Trophoblast cell (in vitro differentiated cells and primary cell): ENCODE data around the gene FAM110A.

Source experiments
- DNase-seq, 2 donors: peaks; one replicate each; pipeline ENCODE4 v3.0.0-alpha.2; 2016
- H2AFZ ChIP-seq: 2 replicates; pipeline ENCODE4 v1.6.1; 2013; ENCODE audit warnings: low read length, moderate library complexity, mild to moderate bottlenecking; ENCODE audit not compliant: insufficient read depth, poor library complexity
- H2AK5ac ChIP-seq: 2 replicates; pipeline ENCODE4 v1.6.1; 2013; ENCODE audit warnings: mild to moderate bottlenecking, low read length
- H2BK120ac ChIP-seq: 2 replicates; pipeline ENCODE4 v1.6.1; 2013; ENCODE audit warnings: low read length, mild to moderate bottlenecking, moderate library complexity; ENCODE audit not compliant: insufficient read depth, poor library complexity
- H2BK12ac ChIP-seq: 2 replicates; pipeline ENCODE4 v1.6.1; 2013; ENCODE audit warnings: mild to moderate bottlenecking, low read length, moderate library complexity
- H2BK5ac ChIP-seq: 2 replicates; pipeline ENCODE4 v1.6.1; 2013; ENCODE audit warnings: low read length, low read depth, moderate library complexity, mild to moderate bottlenecking; ENCODE audit not compliant: poor library complexity
- H3K14ac ChIP-seq: 2 replicates; pipeline ENCODE4 v1.6.1; 2013; ENCODE audit warnings: mild to moderate bottlenecking, low read length
- H3K18ac ChIP-seq: 2 replicates; pipeline ENCODE4 v1.6.1; 2013; ENCODE audit warnings: mild to moderate bottlenecking, low read length
- H3K23ac ChIP-seq: 2 replicates; pipeline ENCODE4 v1.6.1; 2013; ENCODE audit warnings: low read length
- H3K27ac ChIP-seq: 2 replicates; pipeline ENCODE4 v1.5.1; 2013; ENCODE audit warnings: low read depth, mild to moderate bottlenecking, inconsistent platforms, low read length, moderate library complexity
- H3K27me3 ChIP-seq: 2 replicates; pipeline ENCODE4 v1.6.1; 2013; ENCODE audit warnings: inconsistent platforms, mild to moderate bottlenecking, low read length, moderate library complexity; ENCODE audit not compliant: insufficient read depth
- H3K36me3 ChIP-seq, 2 experiments: 1 replicate in 1 of 2; 2 replicates in 1 of 2; pipeline ENCODE4 v1.6.1; 2013; ENCODE audit warnings: low read length in 2 of 2, mild to moderate bottlenecking in 2 of 2, moderate library complexity in 1 of 2; ENCODE audit not compliant: insufficient read depth in 2 of 2, control insufficient read depth in 1 of 2
- H3K4ac ChIP-seq: 2 replicates; pipeline ENCODE4 v1.6.1; 2013; ENCODE audit warnings: low read depth, mild to moderate bottlenecking, low read length, moderate library complexity
- H3K4me1 ChIP-seq, 2 experiments: 1 replicate in 1 of 2; 2 replicates in 1 of 2; pipeline ENCODE4 v1.6.1; 2013; ENCODE audit warnings: low read length in 2 of 2, mild to moderate bottlenecking in 2 of 2, moderate library complexity in 1 of 2; ENCODE audit not compliant: insufficient read depth in 2 of 2, control insufficient read depth in 1 of 2
- H3K4me2 ChIP-seq: 2 replicates; pipeline ENCODE4 v1.6.1; 2013; ENCODE audit warnings: inconsistent platforms, mild to moderate bottlenecking, low read length, moderate library complexity
- H3K4me3 ChIP-seq: 2 replicates; pipeline ENCODE4 v1.5.1; 2013; ENCODE audit warnings: mild to moderate bottlenecking, low read depth, low read length, inconsistent platforms
- H3K79me1 ChIP-seq: one replicate; pipeline ENCODE4 v1.6.1; 2013; ENCODE audit warnings: low read length
- H3K79me2 ChIP-seq: 2 replicates; pipeline ENCODE4 v1.6.1; 2013; ENCODE audit warnings: low read length, mild to moderate bottlenecking; ENCODE audit not compliant: control insufficient read depth, insufficient read depth, poor library complexity
- H3K9ac ChIP-seq: 2 replicates; pipeline ENCODE4 v1.6.1; 2013; ENCODE audit warnings: mild to moderate bottlenecking, low read length
- H3K9me3 ChIP-seq: 2 replicates; pipeline ENCODE4 v1.6.1; 2013; ENCODE audit warnings: low read depth, mild to moderate bottlenecking, control low read depth, inconsistent platforms, low read length; ENCODE audit not compliant: insufficient read depth
- H4K12ac ChIP-seq: 2 replicates; pipeline ENCODE4 v1.6.1; 2013; ENCODE audit warnings: low read depth, mild to moderate bottlenecking, low read length, moderate library complexity
- H4K8ac ChIP-seq: 2 replicates; pipeline ENCODE4 v1.6.1; 2013; ENCODE audit warnings: low read depth, mild to moderate bottlenecking, low read length, moderate library complexity
- H4K91ac ChIP-seq: one replicate; pipeline ENCODE4 v1.6.1; 2013; ENCODE audit warnings: low read depth, mild to moderate bottlenecking, low read length, moderate library complexity
- WGBS: extraction: QIAGEN DNeasy Blood & Tissue Kit; methylation state at CpG from one replicate; pipeline ENCODE4 v1.1.7; 2013; ENCODE audit warnings: missing lambda C conversion rate; ENCODE audit not compliant: insufficient read length, insufficient coverage; ENCODE audit errors: extremely low coverage; 5-methylcytosine and 5-hydroxymethylcytosine counted together

Gene FAM110A

DNA sequence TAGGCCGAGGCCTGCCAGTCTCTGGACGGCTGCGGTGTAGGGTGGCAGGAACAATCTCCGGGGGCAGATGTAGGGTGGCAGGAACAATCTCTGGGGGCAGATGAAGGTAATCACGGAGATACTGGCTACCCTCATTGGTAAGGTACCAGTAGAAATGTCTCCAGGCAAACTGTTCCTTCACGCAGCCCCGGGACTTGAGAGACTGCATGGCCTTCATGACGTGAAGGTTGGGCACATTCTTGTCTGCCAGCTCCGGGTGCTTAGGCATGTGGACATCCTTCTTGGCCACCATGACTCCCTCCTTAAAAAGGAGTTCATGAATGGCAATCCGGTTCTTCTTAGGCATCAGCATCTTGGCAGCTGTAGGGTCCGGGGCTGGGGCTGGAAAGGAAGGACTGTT lies 6.1 kb downstream of the FAM110A start:
- H2BK12ac ChIP-seq: no peak overlapping the region
- H2BK120ac ChIP-seq: no peak overlapping the region
- H3K4me3 ChIP-seq: no peak overlapping the region
- no peaks in the 10 kb centered on the region for H3K9me3 ChIP-seq
- H2AK5ac ChIP-seq: no peak overlapping the region
- H3K27ac ChIP-seq: no peak overlapping the region
- no peak overlapping the region for H3K18ac ChIP-seq
- no peak overlapping the region for H3K4ac ChIP-seq
- H4K91ac ChIP-seq: no peak overlapping the region
- no peak overlapping the region for H3K9ac ChIP-seq
- H3K4me1 ChIP-seq: peaks cover 19 to 24% of the 10 kb centered on the region in 2 experiments
- no peaks in the 10 kb centered on the region for H3K27me3 ChIP-seq
- peaks cover 14% of the 10 kb centered on the region for H3K79me1 ChIP-seq
- peak; percentile 67 to 78 for DNase-seq
- no peak overlapping the region for H3K4me2 ChIP-seq
- H2AFZ ChIP-seq: no peak overlapping the region
- no CpG with 5 or more reads among the region's 11 CpGs for WGBS
- no peak overlapping the region for H3K23ac ChIP-seq
- H4K8ac ChIP-seq: no peak overlapping the region
- no peak overlapping the region for H4K12ac ChIP-seq
- H3K36me3 ChIP-seq: no peaks in the 10 kb centered on the region
- H3K79me2 ChIP-seq: peaks cover 14% of the 10 kb centered on the region
- H2BK5ac ChIP-seq: no peak overlapping the region
- H3K14ac ChIP-seq: no peak overlapping the region

DNA sequence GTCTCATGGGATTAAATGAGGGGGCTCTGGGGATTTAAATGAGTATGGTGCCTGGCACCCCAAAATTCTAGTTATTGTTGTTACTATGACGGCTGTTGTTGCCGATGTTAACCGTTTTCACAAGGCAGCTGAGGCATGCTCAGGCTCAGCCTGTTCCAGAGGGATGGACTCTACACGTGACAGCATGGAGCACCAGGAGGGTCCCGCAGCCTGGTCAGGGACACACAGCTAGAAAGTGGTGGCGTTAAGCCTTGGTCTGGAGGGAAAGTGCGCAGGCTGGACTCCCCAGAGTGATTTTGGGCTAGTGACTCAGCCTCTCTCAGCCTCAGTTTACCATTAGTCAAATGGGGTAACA lies 7.0 kb downstream of the FAM110A start:
- no peak overlapping the region for H3K9ac ChIP-seq
- peaks cover 3 to 7% of the 10 kb centered on the region in 2 experiments for H3K36me3 ChIP-seq
- H4K91ac ChIP-seq: peak overlapping the region; percentile 92
- peaks cover 19% of the 10 kb centered on the region for H3K79me2 ChIP-seq
- H3K9me3 ChIP-seq: no peaks in the 10 kb centered on the region
- peak overlapping the region; percentile 16 for H2AK5ac ChIP-seq
- H3K27ac ChIP-seq: no peak overlapping the region
- H3K23ac ChIP-seq: no peak overlapping the region
- peaks cover 25 to 33% of the 10 kb centered on the region in 2 experiments for H3K4me1 ChIP-seq
- no CpG with 5 or more reads among the region's 7 CpGs for WGBS
- peak in 1 of 2 donors; percentile 28 for DNase-seq
- H2AFZ ChIP-seq: no peak overlapping the region
- H2BK5ac ChIP-seq: no peak overlapping the region
- H3K27me3 ChIP-seq: no peaks in the 10 kb centered on the region
- H3K79me1 ChIP-seq: peaks cover 18% of the 10 kb centered on the region
- peak overlapping the region; percentile 99 for H3K4me2 ChIP-seq
- H3K4ac ChIP-seq: no peak overlapping the region
- no peak overlapping the region for H2BK120ac ChIP-seq
- peak overlapping the region; percentile 35 for H3K18ac ChIP-seq
- H2BK12ac ChIP-seq: peak overlapping the region; percentile 7
- H4K8ac ChIP-seq: peak overlapping the region; percentile 20
- H3K14ac ChIP-seq: no peak overlapping the region
- no peak overlapping the region for H4K12ac ChIP-seq
- H3K4me3 ChIP-seq: peak overlapping the region; percentile 33

DNA sequence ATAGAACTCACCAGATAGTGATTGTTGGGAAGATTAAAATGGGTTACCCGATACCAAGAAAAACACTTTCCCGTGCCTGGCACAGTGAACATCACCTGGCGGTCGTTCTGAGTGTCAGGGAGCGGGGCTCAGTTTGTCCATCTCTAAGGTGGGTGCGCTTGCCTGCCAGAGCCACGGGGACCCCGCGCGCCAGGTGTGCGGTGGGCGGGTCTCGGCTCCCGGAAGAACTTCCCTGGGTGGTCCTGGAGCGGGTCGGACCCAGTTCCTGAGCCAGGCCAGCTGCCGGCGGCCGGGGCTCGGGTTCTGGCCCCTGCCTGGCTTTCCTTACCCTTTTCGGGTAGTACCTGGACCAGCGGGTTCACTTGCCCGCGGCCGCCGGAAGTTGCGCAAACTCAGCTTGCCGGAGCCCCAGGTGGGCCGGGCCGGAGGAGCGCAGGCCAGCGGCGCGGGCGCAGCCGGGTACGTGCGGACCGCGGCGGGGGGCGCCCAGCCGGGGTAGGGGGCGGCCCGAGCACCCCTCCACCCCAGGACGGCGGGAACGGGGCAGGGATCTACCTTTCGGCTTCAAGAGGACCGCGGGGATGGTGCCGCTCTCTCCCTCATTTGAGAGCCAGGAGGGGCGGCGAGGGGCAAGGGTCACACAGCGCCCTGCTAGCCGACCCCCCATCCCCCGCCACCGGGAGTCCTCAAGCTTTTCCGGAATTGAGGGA lies 7.5 kb downstream of the FAM110A start:
- H3K4me3 ChIP-seq: peak overlapping the region; percentile 80
- peak overlapping the region; percentile 93 for H4K8ac ChIP-seq
- H2BK12ac ChIP-seq: peak overlapping the region; percentile 55
- peak overlapping the region; percentile 24 for H3K9ac ChIP-seq
- peak overlapping the region; percentile 89 for H2AFZ ChIP-seq
- peak; percentile 66 to 76 for DNase-seq
- H3K27me3 ChIP-seq: no peaks in the 10 kb centered on the region
- peak overlapping the region; percentile 71 for H2AK5ac ChIP-seq
- H3K27ac ChIP-seq: peak overlapping the region; percentile 86
- no peak overlapping the region for H3K23ac ChIP-seq
- peaks cover 19% of the 10 kb centered on the region for H3K79me2 ChIP-seq
- H4K12ac ChIP-seq: peak overlapping the region; percentile 68
- peak overlapping the region; percentile 83 for H2BK5ac ChIP-seq
- no peaks in the 10 kb centered on the region for H3K9me3 ChIP-seq
- H3K4me1 ChIP-seq: peaks cover 29 to 35% of the 10 kb centered on the region in 2 experiments
- H3K79me1 ChIP-seq: peaks cover 18% of the 10 kb centered on the region
- H3K18ac ChIP-seq: peak overlapping the region; percentile 96
- no CpG with 5 or more reads among the region's 59 CpGs for WGBS
- H2BK120ac ChIP-seq: peak overlapping the region; percentile 91
- H3K36me3 ChIP-seq: peaks cover 7 to 12% of the 10 kb centered on the region in 2 experiments
- peak overlapping the region; percentile 99 for H3K4me2 ChIP-seq
- peak overlapping the region; percentile 75 for H3K4ac ChIP-seq
- H3K14ac ChIP-seq: peak overlapping the region; percentile 91
- H4K91ac ChIP-seq: peak overlapping the region; percentile 92

DNA sequence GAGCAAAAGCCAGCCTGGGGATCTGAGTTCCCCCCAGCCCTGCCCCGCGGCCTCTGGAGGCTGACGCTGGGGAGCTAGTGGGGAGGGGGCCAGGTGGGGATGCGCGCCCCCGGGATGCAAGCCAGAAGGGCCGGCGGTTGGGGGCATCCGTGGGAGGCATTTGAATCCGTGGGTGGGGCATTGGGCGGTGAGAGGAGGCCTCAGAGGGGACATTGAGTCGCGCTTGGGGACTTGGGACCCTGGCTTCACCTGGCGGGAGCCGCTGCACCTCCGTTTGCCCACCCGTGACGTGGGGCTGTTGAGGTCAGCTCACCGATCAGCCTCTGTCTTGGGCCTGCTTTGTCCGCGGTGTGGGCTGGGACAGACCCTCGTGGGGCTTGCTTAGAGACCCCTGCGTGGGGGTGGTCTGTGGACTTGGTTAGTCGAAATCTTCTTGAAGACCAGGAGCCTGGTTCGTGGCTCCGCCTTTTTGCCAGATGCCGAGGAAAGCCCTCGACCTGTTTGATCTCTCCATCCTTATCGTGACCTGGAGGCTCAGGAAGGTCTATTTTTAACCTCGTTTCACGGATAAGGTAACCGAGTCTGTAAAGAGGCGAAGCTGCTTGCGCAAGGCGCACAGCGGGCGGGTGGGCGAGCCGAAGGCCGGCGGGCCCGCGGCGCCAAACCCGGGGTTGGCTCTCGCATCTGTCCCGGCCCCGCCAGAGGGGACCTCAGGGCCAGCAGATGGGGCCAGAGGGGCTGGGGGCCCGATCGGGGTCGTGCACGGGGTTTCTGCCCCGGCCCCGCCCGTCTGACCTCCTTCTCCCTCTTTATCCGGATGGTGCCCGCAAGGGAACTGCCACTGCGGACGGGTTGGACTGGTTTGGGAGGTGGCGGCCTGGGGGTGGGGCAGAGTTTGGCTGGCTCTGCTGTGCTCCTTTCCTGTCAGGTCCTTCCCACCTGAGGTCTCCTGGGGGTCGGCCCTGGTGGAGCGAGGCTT lies 8.3 kb downstream of the FAM110A start:
- Histone ChIP-seq H3K4ac (peak overlapping the region; percentile 75), H4K12ac (peak overlapping the region; percentile 68), H3K79me1 (peaks cover 18% of the 10 kb centered on the region), H3K9ac (peak overlapping the region; percentile 24), H4K91ac (peak overlapping the region; percentile 92), H3K4me2 (peak overlapping the region; percentile 99), H3K4me3 (peak overlapping the region; percentile 80), H3K9me3 (no peaks in the 10 kb centered on the region), H2AK5ac (peak overlapping the region; percentile 71), H2BK120ac (peak overlapping the region; percentile 91), H3K4me1 (peaks cover 35 to 36% of the 10 kb centered on the region in 2 experiments), H2BK5ac (peak overlapping the region; percentile 83), H3K79me2 (peaks cover 19% of the 10 kb centered on the region), H3K36me3 (peaks cover 9 to 17% of the 10 kb centered on the region in 2 experiments), H3K27me3 (no peaks in the 10 kb centered on the region), H3K23ac (no peak overlapping the region), H3K14ac (peak overlapping the region; percentile 91), H3K18ac (peak overlapping the region; percentile 96), H2AFZ (peak overlapping the region; percentile 89), H4K8ac (peak overlapping the region; percentile 93), H2BK12ac (peak overlapping the region; percentile 75), H3K27ac (peak overlapping the region; percentile 86)
- peak; percentile 85 to 89 for DNase-seq
- no CpG with 5 or more reads among the region's 62 CpGs for WGBS
